HepG2 (cell line): Measurements from ENCODE around the gene RNASE11. TPM values are rescaled to one million over a fixed set of nuclear protein-coding genes. Genes with fewer than 3 reads are reported as not detected.
A peak's percentile ranks its signal among the peaks of the same experiment; 100 is the strongest.

ENCODE experiments used
- ATAC-seq: fragments of 200-7000 bp; cut with Tn5 transposase; 3 replicates; pipeline ENCODE4 v1.9.1; 2020; ENCODE audit warnings: mild to moderate bottlenecking, moderate library complexity
- BruUV-seq: library from RNA; stranded (reverse); fragments of 400-500 nt; replicated peaks from 2 replicates; lab custom pipeline; 2021; lab: Mats Ljungman, UMichigan
- CTCF ChIA-PET: fragments of 300-600 bp; formaldehyde crosslinking; extraction: SDS; loops from one replicate; lab custom pipeline; 2021; ENCODE audit warnings: low total read pairs, inconsistent platforms, low intra/inter-chr PET ratio; lab: Yijun Ruan, JAX
- POLR2A ChIA-PET: fragments of 350-600 bp; sonication (Branson Sonifier 250); formaldehyde crosslinking; loops from one replicate; lab custom pipeline; 2020; ENCODE audit warnings: antibody characterized with exemption, inconsistent platforms; lab: Yijun Ruan, JAX
- DNase-seq: peaks from one replicate; pipeline ENCODE4 v3.0.0-alpha.2; 2015; ENCODE audit warnings: low spot score
- FAIRE-seq: peaks from 3 replicates; lab custom pipeline; 2011; peaks lifted over from hg19 to GRCh38; lab: Jason Lieb, UNC
- H2AFZ ChIP-seq: one replicate; pipeline ENCODE4 v1.6.1; 2011; ENCODE audit warnings: low read length, inconsistent platforms
- H3K27ac ChIP-seq: fragments of 300-600 bp; 3 replicates; pipeline ENCODE4 v1.8.0; 2011; ENCODE audit warnings: mixed run types, mild to moderate bottlenecking, mixed read lengths, low read length, inconsistent platforms; ENCODE audit not compliant: insufficient read depth; ENCODE audit errors: extremely low read length
- H3K27me3 ChIP-seq, 2 experiments: fragments of 200-600 bp in 1 of 2; 2 replicates in 1 of 2; 3 replicates in 1 of 2; pipeline versions ENCODE4 v1.6.0 to v1.8.0; 2011; ENCODE audit warnings: low read length in 2 of 2, mild to moderate bottlenecking in 2 of 2, moderate library complexity in 2 of 2, inconsistent platforms in 1 of 2; ENCODE audit not compliant: insufficient read depth in 2 of 2, control insufficient read depth in 1 of 2
- H3K36me3 ChIP-seq, 2 experiments: fragments of 200-600 bp in 1 of 2; replicated peaks in 1 of 2; 2 replicates in 1 of 2; 3 replicates in 1 of 2; pipeline versions ENCODE4 v1.5.1 to v1.8.0; 2011; ENCODE audit warnings: low read length in 2 of 2, inconsistent platforms in 1 of 2; ENCODE audit not compliant: insufficient read depth in 2 of 2, control insufficient read depth in 1 of 2
- H3K4me1 ChIP-seq: 2 replicates; pipeline ENCODE4 v1.5.1; 2012; ENCODE audit warnings: low read length, inconsistent platforms; ENCODE audit not compliant: insufficient read depth
- H3K4me2 ChIP-seq: 2 replicates; pipeline ENCODE4 v1.6.0; 2011; ENCODE audit warnings: low read depth, low read length, inconsistent platforms
- H3K4me3 ChIP-seq, 3 experiments: fragments of 200-600 bp in 1 of 3; sonication (generic), shearing (Covaris generic) in 1 of 3; replicated peaks in 1 of 3; 2 replicates each; pipeline ENCODE4 v1.5.1; 2011 to 2016; ENCODE audit warnings: low read length in 3 of 3, inconsistent platforms in 2 of 3, low read depth in 2 of 3, mild to moderate bottlenecking in 2 of 3, control low read depth in 1 of 3, mixed read lengths in 1 of 3; ENCODE audit not compliant: insufficient read depth in 1 of 3
- H3K79me2 ChIP-seq: one replicate; pipeline ENCODE4 v1.6.1; 2011; ENCODE audit warnings: low read length, inconsistent platforms; ENCODE audit not compliant: insufficient read depth
- H3K9ac ChIP-seq: 2 replicates; pipeline ENCODE4 v1.6.0; 2011; ENCODE audit warnings: mild to moderate bottlenecking, low read depth, low read length, inconsistent platforms; ENCODE audit not compliant: insufficient read depth
- H3K9me3 ChIP-seq: 2 replicates; pipeline ENCODE4 v1.5.1; 2012; ENCODE audit warnings: mild to moderate bottlenecking, low read length
- H4K20me1 ChIP-seq: 2 replicates; pipeline ENCODE4 v1.6.0; 2011; ENCODE audit warnings: inconsistent platforms, mild to moderate bottlenecking, low read length, moderate library complexity; ENCODE audit not compliant: insufficient read depth
- AKAP8 ChIP-seq: sonication (generic); formaldehyde crosslinking; IDR thresholded peaks from 2 replicates; pipeline ENCODE4 v1.5.1; 2020; ENCODE audit warnings: mild to moderate bottlenecking, missing genetic modification reagents
- ARHGAP35 ChIP-seq: sonication (generic); formaldehyde crosslinking; IDR thresholded peaks from 2 replicates; pipeline ENCODE4 v1.9.0; 2022; ENCODE audit warnings: mild to moderate bottlenecking, inconsistent platforms, moderate library complexity, missing genetic modification reagents, borderline replicate concordance
- CCAR2 ChIP-seq: fragments of 200-400 bp; formaldehyde crosslinking; optimal IDR thresholded peaks from 2 replicates; pipeline ENCODE3; 2018; ENCODE audit warnings: low read depth, mild to moderate bottlenecking, low read length, moderate library complexity
- GATA4 ChIP-seq: sonication (generic); IDR thresholded peaks from 2 replicates; pipeline ENCODE4 v1.6.1; 2016; ENCODE audit warnings: antibody characterized with exemption, low read depth, borderline replicate concordance
- GATAD1 ChIP-seq: IDR thresholded peaks from 2 replicates; pipeline ENCODE4 v1.6.1; 2016; ENCODE audit warnings: missing genetic modification reagents, missing compliant biosample characterization
- NFRKB ChIP-seq: fragments of 450-650 bp; IDR thresholded peaks from 2 replicates; pipeline ENCODE4 v1.6.1; 2017
- RBM39 ChIP-seq: fragments of 200-400 bp; formaldehyde crosslinking; IDR thresholded peaks from one replicate; pipeline ENCODE4 v1.6.1; 2018; ENCODE audit warnings: antibody characterized with exemption, mild to moderate bottlenecking, low read depth, low read length; ENCODE audit not compliant: poor library complexity, severe bottlenecking
- RELA ChIP-seq: sonication (generic); formaldehyde crosslinking; IDR thresholded peaks from 2 replicates; pipeline ENCODE4 v1.4.0; 2020; ENCODE audit warnings: missing genetic modification reagents
- SOX5 ChIP-seq: IDR thresholded peaks from 2 replicates; pipeline ENCODE4 v1.6.1; 2016; ENCODE audit warnings: borderline replicate concordance
- TEAD2 ChIP-seq: sonication (generic); formaldehyde crosslinking; IDR thresholded peaks from 2 replicates; pipeline ENCODE4 v1.9.0; 2021; ENCODE audit warnings: missing genetic modification reagents
- ZFP1 ChIP-seq: IDR thresholded peaks from 2 replicates; pipeline ENCODE4 v1.6.1; 2016
- ZNF263 ChIP-seq: sonication (generic); formaldehyde crosslinking; IDR thresholded peaks from 2 replicates; pipeline ENCODE4 v1.4.0; 2020; ENCODE audit warnings: missing genetic modification reagents
- ZNF333 ChIP-seq: sonication (generic); formaldehyde crosslinking; IDR thresholded peaks from 2 replicates; pipeline ENCODE4 v1.4.0; 2020; ENCODE audit warnings: mild to moderate bottlenecking, missing genetic modification reagents, borderline replicate concordance
- WGBS: methylation state at CpG from one replicate; pipeline ENCODE4 v1.1.6; 2017; ENCODE audit warnings: low lambda C conversion rate; 5-methylcytosine and 5-hydroxymethylcytosine counted together
- in situ Hi-C: cut with HindIII; loops from 2 replicates; pipeline ENCODE4 v1.10.0; 2017; ENCODE audit warnings: low pct_unique_long_range_greater_than_20kb; ENCODE audit not compliant: extremely low pct_ligation_motif_present
- intact Hi-C: fragments of 100-400 bp; cut with micrococcal nuclease; formaldehyde crosslinking; loops from one replicate; pipeline ENCODE4 v1.10.0; 2022; ENCODE audit not compliant: unreplicated experiment
- polyA plus RNA-seq, 8 experiments: library from polyadenylated mRNA; depleted of rRNA in 3 of 8; stranded (reverse) in 7 of 8; unstranded in 1 of 8; fragments of >200 nt; fragmentation: Illumina TruSeq in 4 of 8; extraction: Trizol in 4 of 8; gene quantifications; 2 replicates each; pipeline versions ENCODE4 v1.2.1 to v1.2.3, GENCODE V29; 2011 to 2016; ENCODE audit warnings: low read depth in 4 of 8, missing spikeins in 1 of 8, mixed read lengths in 1 of 8; ENCODE audit not compliant: insufficient read depth in 1 of 8
- total RNA-seq, 5 experiments: library from RNA; depleted of rRNA; stranded (reverse); fragments of >200 nt; fragmentation: Illumina TruSeq; extraction: Trizol; gene quantifications; 2 replicates each; pipeline ENCODE4 v1.2.3, GENCODE V29; 2016; ENCODE audit warnings: low read depth in 1 of 5
- TF ChIP-seq, protein P1 (sequence below), 2 experiments: fragments of 450-650 bp in 1 of 2; sonication (generic) in 1 of 2; formaldehyde crosslinking in 1 of 2; IDR thresholded peaks; 2 replicates each; pipeline versions ENCODE4 v1.6.1 to v1.8.0; 2016 to 2022; ENCODE audit warnings: antibody characterized with exemption in 1 of 2, mild to moderate bottlenecking in 1 of 2, missing genetic modification reagents in 1 of 2
- TF ChIP-seq, protein P2 (sequence below): sonication (generic); formaldehyde crosslinking; IDR thresholded peaks from 2 replicates; pipeline ENCODE4 v1.5.0; 2020; ENCODE audit warnings: missing genetic modification reagents
- TF ChIP-seq, protein P3 (sequence below), 2 experiments: fragments of 450-650 bp in 1 of 2; sonication (generic) in 1 of 2; formaldehyde crosslinking; IDR thresholded peaks; 2 replicates each; pipeline versions ENCODE4 v1.5.0 to v1.8.0; 2020 to 2022; ENCODE audit warnings: mild to moderate bottlenecking in 1 of 2, missing genetic modification reagents in 1 of 2

Gene RNASE11
- total and polyA plus RNA-seq, 2 of the 13 experiments (the other 11 are each of a cell fraction or from before 2014, with no cell fraction given) = not detected

DNA sequence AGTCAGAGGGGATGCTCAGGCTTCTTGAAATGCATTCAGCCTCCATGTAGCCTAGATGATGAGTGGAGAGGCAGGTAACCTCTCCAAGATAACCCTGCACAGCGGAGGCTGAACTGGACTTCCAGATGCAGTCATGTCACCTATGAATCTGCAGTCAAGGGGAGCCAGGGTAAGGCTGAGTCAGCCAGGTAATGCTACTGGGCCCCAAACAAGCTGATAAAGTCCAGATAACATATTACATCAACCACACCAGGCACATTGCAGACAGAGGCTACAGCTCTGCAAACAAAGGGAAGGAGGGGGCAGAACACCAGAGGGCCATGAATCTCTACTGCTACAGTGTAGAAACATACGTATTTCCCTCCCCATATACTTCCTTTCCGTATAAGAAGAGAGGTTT is 40.9 kb downstream of the RNASE11 start:
- Histone ChIP-seq H3K27me3 (no peaks in the 10 kb centered on the region; a peak in 1 of 5 replicates), H3K4me3 (no peak overlapping the region), H2AFZ (no peak overlapping the region), H3K9me3 (no peaks in the 10 kb centered on the region), H3K79me2 (no peaks in the 10 kb centered on the region), H3K4me1 (no peaks in the 10 kb centered on the region), H3K27ac (no peak overlapping the region), H4K20me1 (no peaks in the 10 kb centered on the region), H3K36me3 (no peaks in the 10 kb centered on the region), H3K9ac (no peak overlapping the region), H3K4me2 (no peak overlapping the region)
- in situ Hi-C loops = no loop called here
- no peak for FAIRE-seq
- DNase-seq = peak; percentile 3
- CTCF ChIA-PET = no interaction called here
- POLR2A ChIA-PET = no interaction called here
- WGBS = 5% methylated on average over 3 of the region's 3 CpGs
- intact Hi-C loops = no loop called here
- ATAC-seq = peak; percentile 31; the same call in 2 of the 3 replicates
- BruUV-seq = no TSS peak
- no peak for TF ChIP-seq RELA (CRISPR knock-in tag)
- no peak for TF ChIP-seq ZNF333
- TF ChIP-seq, protein P1, sequence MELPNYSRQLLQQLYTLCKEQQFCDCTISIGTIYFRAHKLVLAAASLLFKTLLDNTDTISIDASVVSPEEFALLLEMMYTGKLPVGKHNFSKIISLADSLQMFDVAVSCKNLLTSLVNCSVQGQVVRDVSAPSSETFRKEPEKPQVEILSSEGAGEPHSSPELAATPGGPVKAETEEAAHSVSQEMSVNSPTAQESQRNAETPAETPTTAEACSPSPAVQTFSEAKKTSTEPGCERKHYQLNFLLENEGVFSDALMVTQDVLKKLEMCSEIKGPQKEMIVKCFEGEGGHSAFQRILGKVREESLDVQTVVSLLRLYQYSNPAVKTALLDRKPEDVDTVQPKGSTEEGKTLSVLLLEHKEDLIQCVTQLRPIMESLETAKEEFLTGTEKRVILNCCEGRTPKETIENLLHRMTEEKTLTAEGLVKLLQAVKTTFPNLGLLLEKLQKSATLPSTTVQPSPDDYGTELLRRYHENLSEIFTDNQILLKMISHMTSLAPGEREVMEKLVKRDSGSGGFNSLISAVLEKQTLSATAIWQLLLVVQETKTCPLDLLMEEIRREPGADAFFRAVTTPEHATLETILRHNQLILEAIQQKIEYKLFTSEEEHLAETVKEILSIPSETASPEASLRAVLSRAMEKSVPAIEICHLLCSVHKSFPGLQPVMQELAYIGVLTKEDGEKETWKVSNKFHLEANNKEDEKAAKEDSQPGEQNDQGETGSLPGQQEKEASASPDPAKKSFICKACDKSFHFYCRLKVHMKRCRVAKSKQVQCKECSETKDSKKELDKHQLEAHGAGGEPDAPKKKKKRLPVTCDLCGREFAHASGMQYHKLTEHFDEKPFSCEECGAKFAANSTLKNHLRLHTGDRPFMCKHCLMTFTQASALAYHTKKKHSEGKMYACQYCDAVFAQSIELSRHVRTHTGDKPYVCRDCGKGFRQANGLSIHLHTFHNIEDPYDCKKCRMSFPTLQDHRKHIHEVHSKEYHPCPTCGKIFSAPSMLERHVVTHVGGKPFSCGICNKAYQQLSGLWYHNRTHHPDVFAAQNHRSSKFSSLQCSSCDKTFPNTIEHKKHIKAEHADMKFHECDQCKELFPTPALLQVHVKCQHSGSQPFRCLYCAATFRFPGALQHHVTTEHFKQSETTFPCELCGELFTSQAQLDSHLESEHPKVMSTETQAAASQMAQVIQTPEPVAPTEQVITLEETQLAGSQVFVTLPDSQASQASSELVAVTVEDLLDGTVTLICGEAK (IDR thresholded peaks at IDR 0.05) = no peak
- TF ChIP-seq, protein P1 (CRISPR knock-in tag; IDR thresholded peaks at IDR 0.05) = no peak
- no peak for TF ChIP-seq RBM39
- TF ChIP-seq AKAP8 (CRISPR knock-in tag) = no peak
- no peak for TF ChIP-seq CCAR2
- no peak for TF ChIP-seq ARHGAP35 (CRISPR knock-in tag)
- no peak for TF ChIP-seq SOX5
- TF ChIP-seq GATAD1 (CRISPR knock-in tag) = no peak
- no peak for TF ChIP-seq TEAD2 (CRISPR knock-in tag)
- no peak for TF ChIP-seq ZNF263 (CRISPR knock-in tag)
- no peak for TF ChIP-seq ZFP1 (CRISPR knock-in tag)
- TF ChIP-seq, protein P2, sequence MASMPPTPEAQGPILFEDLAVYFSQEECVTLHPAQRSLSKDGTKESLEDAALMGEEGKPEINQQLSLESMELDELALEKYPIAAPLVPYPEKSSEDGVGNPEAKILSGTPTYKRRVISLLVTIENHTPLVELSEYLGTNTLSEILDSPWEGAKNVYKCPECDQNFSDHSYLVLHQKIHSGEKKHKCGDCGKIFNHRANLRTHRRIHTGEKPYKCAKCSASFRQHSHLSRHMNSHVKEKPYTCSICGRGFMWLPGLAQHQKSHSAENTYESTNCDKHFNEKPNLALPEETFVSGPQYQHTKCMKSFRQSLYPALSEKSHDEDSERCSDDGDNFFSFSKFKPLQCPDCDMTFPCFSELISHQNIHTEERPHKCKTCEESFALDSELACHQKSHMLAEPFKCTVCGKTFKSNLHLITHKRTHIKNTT (CRISPR knock-in tag) = no peak
- TF ChIP-seq NFRKB = no peak
- TF ChIP-seq GATA4 = no peak
- TF ChIP-seq, protein P3, sequence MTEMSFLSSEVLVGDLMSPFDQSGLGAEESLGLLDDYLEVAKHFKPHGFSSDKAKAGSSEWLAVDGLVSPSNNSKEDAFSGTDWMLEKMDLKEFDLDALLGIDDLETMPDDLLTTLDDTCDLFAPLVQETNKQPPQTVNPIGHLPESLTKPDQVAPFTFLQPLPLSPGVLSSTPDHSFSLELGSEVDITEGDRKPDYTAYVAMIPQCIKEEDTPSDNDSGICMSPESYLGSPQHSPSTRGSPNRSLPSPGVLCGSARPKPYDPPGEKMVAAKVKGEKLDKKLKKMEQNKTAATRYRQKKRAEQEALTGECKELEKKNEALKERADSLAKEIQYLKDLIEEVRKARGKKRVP (CRISPR knock-in tag; IDR thresholded peaks at IDR 0.05) = no peak
